ENCODE results near the gene MON1A.
"Not testable (repeated sequence)": the region's sequence is repeated elsewhere in the genome, so short reads cannot be mapped to it uniquely, and the experiment has no call there.

MON1A gene

GRCh38 chr3:49929291-49930167 is at the start of gene MON1A:
TSS of gene MON1A (minus strand) at chr3:49929811. CDS start at chr3:49913346, 16,465 bp downstream.
- peak; percentile 62 to 73 (median 64) for DNase-seq

- DNase-seq, result no peak
Measured at GRCh38 chr3:49976942-49977341, 47.3 kb upstream of the MON1A start.

- no peak for DNase-seq
Measured at GRCh38 chr3:49972656-49973055, 43.0 kb upstream of the MON1A start.

GRCh38 chr3:49968346-49968745 is 38.7 kb upstream of the MON1A start:
- no peak for DNase-seq

- DNase-seq, result no peak
Measured at GRCh38 chr3:49967291-49967690, 37.7 kb upstream of the MON1A start.

GRCh38 chr3:49966233-49966942 is 36.8 kb upstream of the MON1A start:
- DNase-seq, result no peak

GRCh38 chr3:49955636-49956035 is 26.0 kb upstream of the MON1A start:
- no peak for DNase-seq

GRCh38 chr3:49952924-49953323 is 23.3 kb upstream of the MON1A start:
- no peak for DNase-seq

GRCh38 chr3:49942651-49943050 is 13.0 kb upstream of the MON1A start:
- no peak for DNase-seq

GRCh38 chr3:49940667-49941249 is 11.1 kb upstream of the MON1A start:
- no peak for DNase-seq

GRCh38 chr3:49939858-49940666 is 10.5 kb upstream of the MON1A start, which contains the start of gene RBM6:
TSS of gene RBM6 (plus strand) at chr3:49940150. CDS start at chr3:49962642, 22,492 bp downstream.
- DNase-seq, result peak; percentile 79 to 91 (median 85)

- DNase-seq, result no peak
Measured at GRCh38 chr3:49937090-49937489, 7.5 kb upstream of the MON1A start.

GRCh38 chr3:49932281-49932680 is 2.7 kb upstream of the MON1A start:
- not testable (repeated sequence) for DNase-seq

GRCh38 chr3:49930922-49931321 is 1.3 kb upstream of the MON1A start:
- no peak for DNase-seq

GRCh38 chr3:49930168-49930690 is 618 bp upstream of the MON1A start:
- no peak for DNase-seq

- DNase-seq, result no peak
Measured at GRCh38 chr3:49928481-49929017, 1.1 kb downstream of the MON1A start.

- no peak for DNase-seq
Measured at GRCh38 chr3:49927798-49928197, 1.8 kb downstream of the MON1A start.

GRCh38 chr3:49926117-49926728 is 3.4 kb downstream of the MON1A start:
- no peak for DNase-seq

- DNase-seq, result no peak
Measured at GRCh38 chr3:49925485-49925884, 4.1 kb downstream of the MON1A start.

- DNase-seq, result no peak
Measured at GRCh38 chr3:49924683-49925082, 4.9 kb downstream of the MON1A start.

- DNase-seq, result not testable (repeated sequence)
Measured at GRCh38 chr3:49917806-49918590, 11.6 kb downstream of the MON1A start.
